SK-N-SH (cell line): ENCODE data around the gene MTMR12. TPM values are rescaled to one million over a fixed set of nuclear protein-coding genes. Genes with fewer than 3 reads are reported as not detected.

Experiments used
- CTCF ChIA-PET: fragments of 300-600, 350-600 bp; formaldehyde crosslinking; extraction: SDS; loops from one replicate; lab custom pipeline; 2021; lab: Yijun Ruan, JAX
- POLR2A ChIA-PET: fragments of 350-600 bp; sonication (Branson Sonifier 250); formaldehyde crosslinking; extraction: SDS; loops from one replicate; lab custom pipeline; 2020; ENCODE audit warnings: antibody characterized with exemption, inconsistent platforms; lab: Yijun Ruan, JAX
- DNase-seq: peaks from one replicate; pipeline ENCODE4 v3.0.0; 2012
- H2AFZ ChIP-seq: fragments of 200-600 bp; sonication (generic); 2 replicates; pipeline ENCODE4 v1.8.1; 2016; ENCODE audit warnings: antibody characterized with exemption, mild to moderate bottlenecking, low read depth
- H3F3A ChIP-seq: fragments of 200-600 bp; sonication (generic); replicated peaks from 2 replicates; pipeline ENCODE3; 2016; ENCODE audit warnings: antibody characterized with exemption, mild to moderate bottlenecking; ENCODE audit not compliant: insufficient read depth
- H3K27ac ChIP-seq, 2 experiments: fragments of 200-500 bp in 1 of 2; fragments of 200-600 bp in 1 of 2; sonication (Bioruptor generic) in 1 of 2; sonication (generic), shearing (Covaris generic) in 1 of 2; 2 replicates each; pipeline versions ENCODE4 v1.5.1 to v1.6.1; 2014 to 2016; ENCODE audit warnings: low read depth in 2 of 2, inconsistent platforms in 1 of 2, low read length in 1 of 2, mild to moderate bottlenecking in 1 of 2, mixed read lengths in 1 of 2
- H3K27me3 ChIP-seq: fragments of 200-600 bp; sonication (generic), shearing (Covaris generic); 2 replicates; pipeline ENCODE4 v1.6.1; 2016; ENCODE audit warnings: mixed run types; ENCODE audit not compliant: insufficient read depth
- H3K36me3 ChIP-seq, 2 experiments: fragments of 200-500 bp in 1 of 2; fragments of 200-600 bp in 1 of 2; sonication (Bioruptor generic) in 1 of 2; sonication (generic) in 1 of 2; replicated peaks in 1 of 2; 2 replicates each; pipeline versions ENCODE3 to v1.5.1; 2014 to 2016; ENCODE audit warnings: low read length in 1 of 2, mild to moderate bottlenecking in 1 of 2; ENCODE audit not compliant: insufficient read depth in 2 of 2, control insufficient read depth in 1 of 2
- H3K4me1 ChIP-seq, 2 experiments: fragments of 200-500 bp in 1 of 2; fragments of 200-600 bp in 1 of 2; sonication (Bioruptor generic) in 1 of 2; sonication (generic), shearing (Covaris generic) in 1 of 2; 2 replicates each; pipeline versions ENCODE4 v1.5.1 to v1.6.1; 2014 to 2016; ENCODE audit warnings: low read depth in 1 of 2, low read length in 1 of 2, mixed run types in 1 of 2; ENCODE audit not compliant: insufficient read depth in 2 of 2, control insufficient read depth in 1 of 2
- H3K4me2 ChIP-seq: fragments of 200-600 bp; sonication (generic), shearing (Covaris generic); 2 replicates; pipeline ENCODE4 v1.6.1; 2017; ENCODE audit warnings: mixed run types
- H3K4me3 ChIP-seq, 2 experiments: fragments of 200-500 bp in 1 of 2; fragments of 200-600 bp in 1 of 2; sonication (Bioruptor generic) in 1 of 2; sonication (generic), shearing (Covaris generic) in 1 of 2; 2 replicates each; pipeline versions ENCODE4 v1.5.1 to v1.8.1; 2014 to 2016; ENCODE audit warnings: low read depth in 2 of 2, inconsistent platforms in 1 of 2, low read length in 1 of 2, mild to moderate bottlenecking in 1 of 2, mixed read lengths in 1 of 2, moderate library complexity in 1 of 2
- H3K79me2 ChIP-seq: fragments of 200-600 bp; sonication (generic); 2 replicates; pipeline ENCODE4 v1.8.1; 2017; ENCODE audit warnings: mild to moderate bottlenecking; ENCODE audit not compliant: insufficient read depth
- H3K9ac ChIP-seq: fragments of 200-600 bp; sonication (generic); 2 replicates; pipeline ENCODE4 v1.6.1; 2017; ENCODE audit warnings: mixed run types
- H3K9me2 ChIP-seq: fragments of 200-600 bp; sonication (generic); 2 replicates; pipeline ENCODE4 v1.6.1; 2017; ENCODE audit warnings: mixed run types
- H3K9me3 ChIP-seq: fragments of 200-600 bp; sonication (generic); 2 replicates; pipeline ENCODE4 v1.6.1; 2017; ENCODE audit warnings: mixed run types, mild to moderate bottlenecking, moderate library complexity
- H4K20me1 ChIP-seq: fragments of 200-600 bp; sonication (generic); 2 replicates; pipeline ENCODE4 v1.6.1; 2017; ENCODE audit warnings: mild to moderate bottlenecking, mixed run types; ENCODE audit not compliant: insufficient read depth
- EP300 ChIP-seq, 2 experiments: IDR thresholded peaks; 2 replicates each; pipeline versions ENCODE4 v1.4.0 to v1.6.1; 2012; ENCODE audit warnings: borderline replicate concordance in 1 of 2, low read depth in 1 of 2, low read length in 1 of 2
- FOSL2 ChIP-seq: IDR thresholded peaks from 2 replicates; pipeline ENCODE4 v1.4.0; 2012; ENCODE audit warnings: low read depth, mild to moderate bottlenecking, moderate library complexity, borderline replicate concordance
- GABPA ChIP-seq: IDR thresholded peaks from 2 replicates; pipeline ENCODE4 v1.4.0; 2012; ENCODE audit warnings: low read depth, mild to moderate bottlenecking
- JUND ChIP-seq: IDR thresholded peaks from 2 replicates; pipeline ENCODE4 v1.4.0; 2012
- MXI1 ChIP-seq: IDR thresholded peaks from 2 replicates; pipeline ENCODE4 v1.6.1; 2012; ENCODE audit warnings: mild to moderate bottlenecking, low read depth, low read length, improper control_type of control experiment
- NFIC ChIP-seq: IDR thresholded peaks from 2 replicates; pipeline ENCODE4 v1.4.0; 2012; ENCODE audit warnings: borderline replicate concordance
- POLR2AphosphoS5 ChIP-seq: IDR thresholded peaks from 2 replicates; pipeline ENCODE4 v1.6.1; 2012; ENCODE audit warnings: low read depth, low read length
- REST ChIP-seq: IDR thresholded peaks from 2 replicates; pipeline ENCODE4 v1.6.1; 2012; ENCODE audit warnings: mild to moderate bottlenecking, low read depth, low read length, moderate library complexity
- RXRA ChIP-seq: IDR thresholded peaks from 2 replicates; pipeline ENCODE4 v1.4.0; 2012; ENCODE audit warnings: low read depth, mild to moderate bottlenecking, borderline replicate concordance
- TCF12 ChIP-seq: IDR thresholded peaks from 2 replicates; pipeline ENCODE4 v1.4.0; 2012
- TEAD4 ChIP-seq: IDR thresholded peaks from 2 replicates; pipeline ENCODE4 v1.4.0; 2012; ENCODE audit warnings: mild to moderate bottlenecking, borderline replicate concordance; ENCODE audit not compliant: insufficient read depth
- YY1 ChIP-seq: IDR thresholded peaks from 2 replicates; pipeline ENCODE4 v1.4.0; 2012; ENCODE audit warnings: low read depth, mild to moderate bottlenecking
- WGBS: methylation state at CpG from one replicate; pipeline ENCODE4 v1.1.6; 2017; ENCODE audit warnings: low lambda C conversion rate; 5-methylcytosine and 5-hydroxymethylcytosine counted together
- polyA plus RNA-seq, 3 experiments: library from polyadenylated mRNA; depleted of rRNA; stranded (reverse); fragments of >200 nt; gene quantifications; 2 replicates each; pipeline ENCODE4 v1.2.3, GENCODE V29; 2012
- TF ChIP-seq, protein P1 (sequence below): fragments of 150-350 bp; IDR thresholded peaks from 2 replicates; pipeline ENCODE4 v1.6.1; 2016; ENCODE audit warnings: mild to moderate bottlenecking, low read depth, low read length
- TF ChIP-seq, protein P2 (sequence below): IDR thresholded peaks from 2 replicates; pipeline ENCODE4; 2012

The MTMR12 gene
- polyA plus RNA-seq, 1 of the 3 experiments (the other 2 are of a cell fraction): 10.9 TPM

- TF ChIP-seq NFIC: 0 out of 2 replicates have a peak, but pooled peaks have one; percentile 17
- peak; percentile 67; the same call in 1 of the 2 replicates for TF ChIP-seq FOSL2
- peak; percentile 62 for TF ChIP-seq JUND
- TF ChIP-seq YY1: no peak
- TF ChIP-seq, protein P1, sequence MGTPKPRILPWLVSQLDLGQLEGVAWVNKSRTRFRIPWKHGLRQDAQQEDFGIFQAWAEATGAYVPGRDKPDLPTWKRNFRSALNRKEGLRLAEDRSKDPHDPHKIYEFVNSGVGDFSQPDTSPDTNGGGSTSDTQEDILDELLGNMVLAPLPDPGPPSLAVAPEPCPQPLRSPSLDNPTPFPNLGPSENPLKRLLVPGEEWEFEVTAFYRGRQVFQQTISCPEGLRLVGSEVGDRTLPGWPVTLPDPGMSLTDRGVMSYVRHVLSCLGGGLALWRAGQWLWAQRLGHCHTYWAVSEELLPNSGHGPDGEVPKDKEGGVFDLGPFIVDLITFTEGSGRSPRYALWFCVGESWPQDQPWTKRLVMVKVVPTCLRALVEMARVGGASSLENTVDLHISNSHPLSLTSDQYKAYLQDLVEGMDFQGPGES: no peak
- TF ChIP-seq REST: peak; percentile 76
- no peak for TF ChIP-seq GABPA
- no peak for TF ChIP-seq MXI1
- peak; percentile 71 for TF ChIP-seq TEAD4
- TF ChIP-seq, protein P2, sequence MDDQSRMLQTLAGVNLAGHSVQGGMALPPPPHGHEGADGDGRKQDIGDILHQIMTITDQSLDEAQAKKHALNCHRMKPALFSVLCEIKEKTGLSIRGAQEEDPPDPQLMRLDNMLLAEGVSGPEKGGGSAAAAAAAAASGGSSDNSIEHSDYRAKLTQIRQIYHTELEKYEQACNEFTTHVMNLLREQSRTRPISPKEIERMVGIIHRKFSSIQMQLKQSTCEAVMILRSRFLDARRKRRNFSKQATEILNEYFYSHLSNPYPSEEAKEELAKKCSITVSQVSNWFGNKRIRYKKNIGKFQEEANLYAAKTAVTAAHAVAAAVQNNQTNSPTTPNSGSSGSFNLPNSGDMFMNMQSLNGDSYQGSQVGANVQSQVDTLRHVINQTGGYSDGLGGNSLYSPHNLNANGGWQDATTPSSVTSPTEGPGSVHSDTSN: peak; percentile 89
- TF ChIP-seq POLR2AphosphoS5: peak; percentile 46; the same call in 1 of the 2 replicates
- peak; percentile 96 for TF ChIP-seq RXRA
- TF ChIP-seq TCF12: peak; percentile 77
- peak in 1 of 2 experiments; percentile 57; a peak in 1 of 4 replicates for TF ChIP-seq EP300 (IDR thresholded peaks at IDR 0.05; ENCODE audit: borderline replicate concordance in 1 of 2, low read depth in 1 of 2, low read length in 1 of 2)
- Histone ChIP-seq H3K36me3 (peaks cover 4 to 6% of the 10 kb centered on the region in 2 experiments), H3K27ac (peak overlapping the region; percentile 52 to 71; a peak in 3 of 4 replicates), H3K9ac (peak overlapping the region; percentile 14; the same call in 1 of the 2 replicates), H3K4me2 (peak overlapping the region; percentile 24; the same call in 1 of the 2 replicates), H3K4me1 (peaks cover 2 to 8% of the 10 kb centered on the region in 2 experiments; a peak in 2 of 4 replicates), H3K27me3 (no peaks in the 10 kb centered on the region), H3F3A (peaks cover 5% of the 10 kb centered on the region), H4K20me1 (no peaks in the 10 kb centered on the region), H2AFZ (no peak overlapping the region), H3K9me2 (no peaks in the 10 kb centered on the region), H3K79me2 (no peaks in the 10 kb centered on the region), H3K4me3 (no peak overlapping the region), H3K9me3 (no peaks in the 10 kb centered on the region)
- no peak for DNase-seq
- ChIA-PET POLR2A (no interaction called here), CTCF (interaction anchor here (1.4 kb wide), 1 partner anchor 105 kb away, joined by 3 read pairs; no protein-coding TSS in a partner anchor)
- WGBS: 0% methylated on average over 1 of the region's 1 CpG
Measured at GRCh38 chr5:32223972-32224609, 88.6 kb downstream of the MTMR12 start.
